Measurements from ENCODE around the gene LRP11.

- no peak for TF ChIP-seq REST (IDR thresholded peaks at IDR 0.05; ENCODE audit: insufficient read depth in 1 of 2, low read depth in 2 of 2, low read length in 2 of 2)
- no peak for TF ChIP-seq POLR2AphosphoS5 (IDR thresholded peaks at IDR 0.05; ENCODE audit: low read depth, low read length)
- TF ChIP-seq SIN3A (IDR thresholded peaks at IDR 0.05; ENCODE audit: borderline replicate concordance, insufficient read depth, low read length), result no peak
- TF ChIP-seq TAF1 (IDR thresholded peaks at IDR 0.05; ENCODE audit: borderline replicate concordance, insufficient read depth, low read length), result no peak
- TF ChIP-seq FOXP2 (optimal IDR thresholded peaks at IDR 0.05; ENCODE audit: borderline replicate concordance, extremely low read depth, extremely low read length, insufficient read depth), result no peak
These were observed 21.8 kb downstream of the LRP11 start for GRCh38 chr6:149842331-149842730.

All from PFSK-1 (cell line).